ENCODE measurements around the gene CCDC185. TPM values are rescaled to one million over a fixed set of nuclear protein-coding genes. Genes with fewer than 3 reads are reported as not detected.
A peak's percentile ranks its signal among the peaks of the same experiment; 100 is the strongest.
"Not testable (repeated sequence)": the region's sequence is repeated elsewhere in the genome, so short reads cannot be mapped to it uniquely, and the experiment has no call there.

CCDC185 gene
- total RNA-seq, 1 donor from 2014 or later, result not detected

DNA sequence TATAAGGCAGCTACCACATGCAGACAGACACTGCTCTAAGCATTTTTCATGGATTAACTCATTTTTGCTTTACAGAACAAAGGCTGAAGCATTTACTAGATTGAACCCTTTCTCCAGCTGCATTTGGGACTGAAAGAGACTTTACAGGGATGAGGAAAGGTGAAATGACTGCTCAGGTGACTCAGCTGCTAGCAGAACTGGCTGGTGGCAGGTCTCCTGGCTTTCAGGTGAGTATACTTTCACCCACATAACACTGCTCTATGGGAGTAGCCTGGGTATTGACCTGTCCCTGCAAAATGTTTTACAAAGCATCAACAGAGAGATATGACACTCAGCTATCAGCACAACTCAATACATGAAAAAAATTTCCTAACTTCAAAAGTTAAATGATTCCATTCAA lies 2.6 kb upstream of the CCDC185 start:
- ATAC-seq (no peak), DNase-seq (ENCODE audit: low spot score) (no peak)

DNA sequence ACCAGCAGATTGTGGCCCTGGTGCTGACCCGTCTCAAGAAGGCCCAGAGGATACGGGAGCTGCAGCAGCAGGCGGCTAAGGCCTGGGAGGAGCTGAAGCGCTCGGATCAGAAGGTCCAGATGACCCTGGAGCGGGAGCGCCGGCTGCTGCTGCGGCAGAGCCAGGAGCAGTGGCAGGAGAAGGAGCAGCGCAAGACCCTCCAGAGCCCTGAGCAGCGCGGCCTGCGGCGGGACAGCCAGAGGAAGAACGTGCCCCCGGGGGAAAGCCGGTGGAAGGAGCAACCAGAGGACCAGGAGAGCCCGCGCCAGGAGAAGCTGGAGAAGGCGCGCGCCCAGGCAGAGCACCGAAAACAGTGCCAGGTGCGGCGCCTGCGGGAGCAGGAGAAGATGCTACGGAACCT lies 1.0 kb downstream of the CCDC185 start:
- DNase-seq (ENCODE audit: low spot score) (no peak), ATAC-seq (no peak)

DNA sequence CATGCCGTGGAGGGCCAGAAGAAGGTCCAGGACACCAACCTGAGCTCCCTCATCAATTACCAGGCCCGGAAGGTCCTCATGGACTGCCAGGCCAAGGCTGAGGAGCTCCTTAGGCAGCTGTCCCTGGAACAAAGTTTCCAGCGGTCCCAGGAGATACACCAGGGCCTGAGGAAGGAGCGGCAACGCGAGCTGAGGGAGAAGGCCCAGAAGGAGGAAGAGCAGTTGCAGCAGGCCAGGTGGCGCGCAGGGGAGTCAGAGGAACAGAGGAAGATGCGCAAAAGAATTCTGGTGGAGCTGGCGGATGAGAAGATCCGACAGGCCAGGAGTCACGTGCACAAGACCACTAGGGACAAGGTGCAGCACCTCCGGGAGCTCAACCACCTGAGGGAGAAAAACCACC lies 1.5 kb downstream of the CCDC185 start:
- DNase-seq (ENCODE audit: low spot score), result no peak
- no peak for ATAC-seq

DNA sequence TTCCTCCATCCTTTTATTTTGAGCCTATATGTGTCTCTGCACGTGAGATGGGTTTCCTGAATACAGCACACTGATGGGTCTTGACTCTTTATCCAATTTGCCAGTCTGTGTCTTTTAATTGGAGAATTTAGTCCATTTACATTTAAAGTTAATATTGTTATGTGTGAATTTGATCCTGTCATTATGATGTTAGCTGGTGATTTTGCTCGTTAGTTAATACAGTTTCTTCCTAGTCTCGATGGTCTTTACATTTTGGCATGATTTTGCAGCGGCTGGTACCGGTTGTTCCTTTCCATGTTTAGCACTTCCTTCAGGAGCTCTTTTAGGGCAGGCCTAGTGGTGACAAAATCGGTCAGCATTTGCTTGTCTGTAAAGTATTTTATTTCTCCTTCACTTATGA lies 6.2 kb downstream of the CCDC185 start:
- ATAC-seq, result not testable (repeated sequence)

DNA sequence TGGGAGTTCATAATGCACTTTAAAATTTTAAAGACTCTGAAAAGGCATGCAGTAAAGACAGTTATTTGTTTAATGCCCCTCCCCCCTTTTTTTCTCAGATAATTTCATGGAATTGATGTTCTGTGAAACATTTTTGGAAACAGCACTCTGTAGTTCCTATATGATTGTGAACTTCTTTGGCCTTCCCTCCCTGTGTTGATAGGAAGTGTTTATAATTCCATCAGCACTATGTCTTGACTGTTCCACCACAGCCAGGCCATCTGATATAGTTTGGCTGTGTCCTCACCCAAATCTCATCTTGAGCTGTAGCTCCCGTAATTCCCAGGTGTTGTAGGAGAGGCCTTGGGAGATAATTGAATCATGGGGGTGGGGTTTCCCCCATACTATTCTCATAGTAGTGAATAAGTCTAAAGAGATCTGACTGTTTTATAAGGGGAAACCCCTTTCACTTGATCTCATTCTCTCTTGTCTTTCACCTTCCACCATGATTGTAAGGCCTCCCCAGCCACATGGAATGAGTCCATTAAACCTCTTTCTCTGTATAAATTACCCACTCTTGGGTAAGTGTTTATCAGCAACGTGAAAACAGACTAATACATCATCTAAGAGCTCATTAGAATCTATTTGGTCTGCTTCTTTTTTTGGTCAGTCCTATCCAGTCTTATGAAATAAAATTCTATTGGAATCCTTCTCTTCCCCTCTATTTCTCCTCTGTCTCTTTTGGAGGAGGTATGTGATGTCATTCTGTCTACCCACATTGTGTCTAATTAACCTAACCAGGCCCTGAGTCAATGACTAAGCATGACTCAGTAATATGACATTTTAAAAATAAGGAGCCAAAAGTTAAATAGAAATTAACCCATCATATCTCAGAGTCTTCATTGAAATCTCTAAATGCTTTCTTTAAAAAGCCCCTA lies 8.9 kb downstream of the CCDC185 start:
- ATAC-seq (no peak), DNase-seq (ENCODE audit: low spot score) (no peak)

More for the DNA sequence above, 6.2 kb downstream of the CCDC185 start:
- not testable (repeated sequence) for DNase-seq (ENCODE audit: low spot score)

DNA sequence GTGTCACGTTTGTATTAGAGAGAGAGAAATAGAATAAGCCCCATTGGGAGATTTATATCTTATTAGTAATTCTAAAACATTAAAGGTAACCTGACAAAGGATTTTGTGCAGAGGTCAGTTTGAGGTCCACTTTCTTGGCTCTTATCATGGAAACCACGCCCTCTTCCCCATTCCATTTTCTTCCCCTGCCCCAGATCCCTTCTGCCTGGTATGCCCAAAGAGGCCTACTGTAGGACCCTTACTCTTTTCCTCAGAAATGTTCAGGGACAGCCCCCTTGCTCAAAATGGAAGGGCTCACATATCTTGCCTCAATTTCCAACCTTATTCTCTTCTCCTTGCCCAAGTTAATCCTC lies 9.6 kb downstream of the CCDC185 start:
- DNase-seq (ENCODE audit: low spot score) (no peak), ATAC-seq (no peak)

DNA sequence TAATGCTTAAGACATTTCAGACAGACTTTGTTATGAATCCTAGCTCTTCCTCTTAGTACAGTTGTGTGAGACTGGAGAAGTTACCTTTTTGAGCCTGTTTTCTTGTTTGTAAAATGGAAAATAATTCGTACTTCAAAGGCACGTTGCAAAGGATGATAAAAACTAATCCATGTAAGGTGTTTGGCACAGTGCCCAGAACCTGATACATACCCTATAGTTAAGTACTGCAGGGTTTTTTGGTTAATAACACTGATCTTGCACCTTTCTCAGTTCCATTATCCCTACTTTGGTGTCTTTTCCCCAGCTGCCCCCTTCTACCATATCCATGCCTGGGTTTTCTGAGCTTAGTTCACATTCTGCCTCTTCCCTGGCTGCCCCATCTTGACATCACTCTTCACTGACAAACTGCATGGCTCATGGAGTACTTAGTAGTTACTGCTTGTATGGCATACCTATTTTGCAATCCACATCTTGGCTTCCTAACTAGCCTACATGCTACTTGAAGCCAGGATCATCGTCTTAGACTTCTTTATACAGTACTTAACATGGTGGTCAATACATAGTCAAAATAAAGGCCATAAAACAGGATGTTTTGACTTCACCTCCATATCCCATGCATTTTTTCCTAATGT lies 10.1 kb downstream of the CCDC185 start:
- ATAC-seq, result no peak
- no peak for DNase-seq (ENCODE audit: low spot score)

DNA sequence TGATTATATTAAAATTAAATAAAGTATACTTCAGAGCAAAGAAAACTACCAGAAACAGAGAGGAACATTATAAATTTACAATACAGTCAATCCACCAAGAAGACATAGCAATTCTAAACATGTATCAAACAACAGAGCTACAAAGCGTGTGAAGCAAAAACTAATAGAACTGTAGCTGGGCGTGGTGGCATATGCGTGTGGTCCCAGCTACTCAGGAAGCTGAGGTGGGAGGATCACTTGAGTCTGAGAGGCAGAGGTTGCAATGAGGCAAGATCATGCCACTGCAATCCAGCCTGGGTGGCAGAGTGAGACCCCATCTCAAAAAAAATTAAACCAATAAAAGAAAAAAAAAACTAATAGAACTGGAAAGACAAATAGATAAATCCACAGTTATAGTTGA lies 12.3 kb downstream of the CCDC185 start:
- no peak for DNase-seq (ENCODE audit: low spot score)
- no peak for ATAC-seq

DNA sequence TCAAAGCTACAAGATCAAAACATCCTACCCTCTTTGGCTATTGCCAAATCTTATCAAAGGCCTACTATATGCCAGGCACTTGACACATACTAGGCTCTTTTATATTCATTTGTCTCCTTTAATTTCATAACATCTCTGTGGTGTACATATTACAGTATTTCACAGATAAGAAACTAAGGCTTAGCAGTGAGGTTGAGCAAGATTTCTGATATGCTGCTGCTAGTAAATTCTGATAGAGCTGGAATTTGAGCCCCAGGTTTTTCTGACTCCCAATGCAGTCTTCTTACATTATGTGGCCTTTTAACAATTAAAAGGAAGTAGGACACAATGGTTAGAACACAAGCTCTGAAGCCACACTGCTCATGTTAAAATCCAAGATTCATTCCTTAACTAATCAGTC lies 16.8 kb downstream of the CCDC185 start:
- ATAC-seq (no peak), DNase-seq (ENCODE audit: low spot score) (no peak)

DNA sequence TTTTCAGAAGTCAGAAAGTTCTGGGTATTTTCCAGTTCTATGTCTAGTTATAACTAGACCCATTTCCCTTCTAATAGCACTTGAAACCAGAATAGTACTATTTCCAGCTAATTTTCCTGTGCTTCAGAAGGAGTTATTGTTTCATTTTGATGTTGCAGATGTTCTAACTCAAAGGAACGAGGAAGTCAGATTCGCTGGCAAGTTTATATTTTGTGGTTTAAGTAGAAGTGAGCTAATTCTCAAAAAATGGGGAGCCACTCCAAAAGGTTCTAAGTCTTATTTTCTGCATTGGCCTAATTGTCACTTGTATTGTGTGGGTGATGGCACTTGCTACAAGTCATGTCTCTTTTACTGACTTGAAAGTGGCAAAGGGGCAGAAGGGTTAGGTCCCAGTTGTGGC lies 18.1 kb downstream of the CCDC185 start:
- no peak for ATAC-seq
- DNase-seq (ENCODE audit: low spot score), result no peak

DNA sequence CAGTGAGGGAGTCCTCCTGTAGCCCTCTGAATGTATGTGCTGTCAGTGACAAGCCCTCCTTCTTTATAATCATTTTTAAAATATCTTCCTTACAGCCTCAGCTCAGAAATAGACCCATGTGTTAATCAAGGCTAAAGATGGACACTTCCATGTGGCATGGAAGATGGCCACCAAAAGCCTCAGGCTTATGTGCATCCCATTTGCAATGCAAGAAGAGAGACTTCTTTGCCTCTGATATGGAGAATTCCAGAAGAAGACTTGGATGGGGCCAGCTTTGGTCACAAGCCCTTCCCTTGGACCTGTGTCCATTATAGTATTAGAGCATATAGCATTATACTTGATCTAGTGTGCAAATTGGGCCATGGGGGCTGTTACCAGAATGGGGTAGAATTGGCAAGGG lies 18.5 kb downstream of the CCDC185 start:
- DNase-seq (ENCODE audit: low spot score), result no peak

DNA sequence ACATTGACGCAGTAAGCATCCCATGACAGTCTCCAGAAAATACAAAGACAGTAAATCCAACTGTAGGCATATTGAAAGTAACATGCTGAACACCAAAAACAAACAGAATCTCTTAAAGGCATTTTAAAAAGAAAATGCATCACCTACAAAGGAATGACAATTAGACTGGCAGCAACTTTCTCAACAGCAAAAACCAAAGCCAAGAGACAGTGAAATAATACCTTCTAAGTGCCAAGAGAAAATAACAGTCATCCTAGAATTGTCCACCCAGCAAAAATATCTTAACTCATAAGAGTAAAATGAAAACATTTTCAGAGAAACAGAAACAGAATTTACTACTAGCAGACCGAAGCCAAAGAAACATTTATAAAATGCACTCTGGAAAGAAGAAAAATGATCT lies 20.0 kb downstream of the CCDC185 start:
- DNase-seq (ENCODE audit: low spot score), result no peak
- no peak for ATAC-seq

More for the DNA sequence above, 18.5 kb downstream of the CCDC185 start:
- ATAC-seq, result no peak

DNA sequence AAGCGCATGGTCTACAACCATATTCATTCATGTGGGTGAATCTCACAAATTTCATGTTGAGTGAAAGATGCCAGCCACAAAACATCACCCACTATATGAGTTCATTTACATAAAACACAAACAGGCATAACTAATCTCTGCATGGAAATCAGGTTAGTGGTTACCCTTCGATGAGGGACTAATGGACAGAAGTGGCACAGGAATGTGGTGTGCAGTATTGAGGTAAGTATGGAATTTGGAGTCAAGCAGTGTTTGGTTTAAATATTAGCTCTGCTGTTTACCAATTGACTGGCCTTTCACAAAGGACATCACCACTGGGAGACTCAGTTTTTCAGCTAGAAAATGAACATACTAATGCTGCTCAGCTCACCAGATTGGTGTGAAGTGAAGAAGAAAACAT lies 24.2 kb downstream of the CCDC185 start:
- DNase-seq (ENCODE audit: low spot score) (no peak), ATAC-seq (peak; percentile 92)

DNA sequence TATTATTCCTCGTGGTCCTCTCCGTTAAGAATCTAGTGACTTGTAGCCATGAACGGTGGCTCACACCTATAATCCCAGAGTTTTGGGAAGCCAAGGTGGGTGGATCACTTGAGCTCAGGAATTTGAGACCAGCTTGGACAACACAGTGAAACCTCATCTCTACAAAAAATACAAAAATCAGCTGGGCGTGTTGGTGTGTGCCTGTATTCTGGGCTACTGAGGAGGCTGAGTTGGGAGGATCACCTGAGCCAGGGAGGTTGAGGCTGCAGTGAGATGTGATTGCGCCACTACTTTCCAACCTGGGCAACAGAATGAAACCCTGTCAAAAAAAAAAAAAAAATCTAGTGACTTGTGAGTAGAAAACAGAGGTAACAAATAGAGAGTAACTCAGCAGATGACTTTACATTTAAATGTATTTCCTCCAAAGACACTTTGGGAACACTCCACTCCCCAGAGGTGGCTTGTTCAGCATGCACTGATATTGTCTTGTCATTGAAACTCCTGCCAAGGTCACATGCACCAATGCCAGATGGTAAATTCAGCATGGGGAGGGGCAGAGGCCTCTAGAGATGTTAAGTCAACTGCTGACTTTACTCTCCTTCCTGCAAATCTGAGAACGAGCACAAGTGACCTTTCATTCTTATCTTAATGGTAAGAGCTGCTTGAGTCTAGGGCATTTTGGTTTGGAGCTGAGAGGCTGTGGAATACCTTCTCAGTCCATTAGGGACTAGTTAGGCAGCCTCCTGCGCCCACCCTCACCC lies 24.9 kb downstream of the CCDC185 start:
- DNase-seq (ENCODE audit: low spot score) (no peak), ATAC-seq (no peak)

DNA sequence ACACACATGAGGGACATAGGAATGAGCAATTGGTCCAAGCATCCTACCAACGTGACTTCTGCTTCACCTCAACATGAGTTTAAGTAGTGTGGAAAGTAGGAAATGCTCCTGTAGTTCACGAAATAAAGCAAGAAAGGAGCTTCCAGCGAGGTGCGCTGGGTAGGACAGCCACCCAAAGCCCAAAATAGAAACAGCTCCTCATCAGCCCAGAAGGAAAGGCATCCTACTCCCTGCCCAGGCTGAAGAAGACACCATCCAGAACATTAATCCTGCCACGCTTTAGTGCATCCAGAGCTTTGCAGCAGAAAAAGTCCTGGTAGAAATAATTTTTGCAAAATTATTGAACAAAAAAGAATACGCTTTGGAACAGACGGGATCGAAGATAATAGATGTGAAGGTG lies 25.9 kb downstream of the CCDC185 start:
- DNase-seq (ENCODE audit: low spot score) (no peak), ATAC-seq (no peak)

DNA sequence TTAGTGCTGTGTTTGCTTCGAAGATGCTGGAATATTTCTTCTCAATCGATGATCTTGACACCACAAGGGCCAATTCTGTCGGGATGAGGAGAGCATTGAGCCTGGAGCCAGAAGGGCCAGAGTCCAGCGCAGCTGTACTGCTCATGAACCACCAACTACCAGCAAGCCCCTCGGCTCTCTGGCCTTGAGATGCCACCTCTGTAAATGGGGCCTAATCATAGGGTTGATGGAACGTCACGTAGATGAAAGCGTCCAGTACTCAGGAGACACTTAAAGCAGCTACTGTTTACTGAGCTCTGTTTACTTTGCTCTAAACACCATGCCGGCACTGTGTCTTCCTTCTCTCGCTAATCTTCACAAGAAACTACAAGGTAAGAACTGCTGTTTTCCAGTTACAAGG lies 26.3 kb downstream of the CCDC185 start:
- ATAC-seq (no peak), DNase-seq (ENCODE audit: low spot score) (no peak)

DNA sequence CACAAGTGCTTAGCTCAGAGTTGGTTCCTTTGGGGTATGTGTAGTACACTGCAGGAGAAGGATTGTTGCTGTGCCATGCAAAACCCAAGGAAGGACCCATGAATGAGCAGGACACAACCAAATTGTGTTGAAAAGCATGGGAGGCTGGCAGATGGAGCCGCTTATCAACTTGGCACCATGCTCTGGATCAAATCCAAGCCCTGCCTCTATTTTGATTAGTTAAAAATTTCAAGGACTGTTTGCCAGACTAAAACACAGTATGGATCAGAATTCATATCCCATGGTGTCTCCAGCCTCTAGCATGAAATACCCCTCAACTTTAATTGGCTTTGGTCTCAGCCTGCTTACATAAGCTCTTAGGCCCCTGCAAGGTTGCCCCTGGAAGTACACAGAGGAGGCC lies 27.8 kb downstream of the CCDC185 start:
- ATAC-seq, result peak; percentile 54
- DNase-seq (ENCODE audit: low spot score), result peak; percentile 51

DNA sequence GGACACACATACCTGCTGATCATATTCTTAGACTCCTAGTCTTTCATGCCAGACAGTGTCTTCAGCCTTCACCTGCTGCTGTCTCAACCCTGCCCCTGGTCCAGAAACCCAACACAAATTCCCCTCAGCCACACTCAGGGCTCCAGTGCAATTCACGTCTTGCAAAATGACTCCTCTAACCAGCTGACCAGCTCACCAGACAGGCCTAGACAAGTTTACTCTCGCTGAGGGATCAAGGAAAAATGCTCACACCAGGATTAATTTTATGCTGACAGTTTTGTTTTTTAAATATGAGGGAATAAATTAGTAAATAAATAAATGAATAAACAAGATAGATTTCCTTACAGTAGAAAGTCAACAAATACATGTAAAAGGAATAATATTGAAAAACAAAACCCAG lies 28.5 kb downstream of the CCDC185 start:
- DNase-seq (ENCODE audit: low spot score), result no peak

DNA sequence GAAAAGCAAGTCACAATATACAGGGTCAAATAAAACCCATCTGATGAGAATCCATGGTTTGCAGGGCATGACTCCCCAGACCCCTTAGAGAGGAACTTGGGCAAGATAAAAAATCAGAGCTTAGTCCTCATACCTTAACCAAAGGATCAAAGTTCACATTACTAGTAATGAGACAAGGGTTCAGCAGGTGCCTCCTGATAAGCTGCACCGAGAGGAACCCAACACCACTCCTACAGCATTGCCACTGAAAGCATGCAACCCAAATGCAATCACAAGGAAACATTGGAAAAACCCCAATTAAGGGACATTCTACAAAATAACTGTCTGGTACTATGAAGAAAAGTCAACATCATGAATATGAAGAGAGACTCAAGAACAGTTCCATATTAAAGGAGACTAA lies 29.7 kb downstream of the CCDC185 start:
- ATAC-seq, result peak; percentile 44
- no peak for DNase-seq (ENCODE audit: low spot score)

More for the DNA sequence above, 28.5 kb downstream of the CCDC185 start:
- peak; percentile 21 for ATAC-seq

DNA sequence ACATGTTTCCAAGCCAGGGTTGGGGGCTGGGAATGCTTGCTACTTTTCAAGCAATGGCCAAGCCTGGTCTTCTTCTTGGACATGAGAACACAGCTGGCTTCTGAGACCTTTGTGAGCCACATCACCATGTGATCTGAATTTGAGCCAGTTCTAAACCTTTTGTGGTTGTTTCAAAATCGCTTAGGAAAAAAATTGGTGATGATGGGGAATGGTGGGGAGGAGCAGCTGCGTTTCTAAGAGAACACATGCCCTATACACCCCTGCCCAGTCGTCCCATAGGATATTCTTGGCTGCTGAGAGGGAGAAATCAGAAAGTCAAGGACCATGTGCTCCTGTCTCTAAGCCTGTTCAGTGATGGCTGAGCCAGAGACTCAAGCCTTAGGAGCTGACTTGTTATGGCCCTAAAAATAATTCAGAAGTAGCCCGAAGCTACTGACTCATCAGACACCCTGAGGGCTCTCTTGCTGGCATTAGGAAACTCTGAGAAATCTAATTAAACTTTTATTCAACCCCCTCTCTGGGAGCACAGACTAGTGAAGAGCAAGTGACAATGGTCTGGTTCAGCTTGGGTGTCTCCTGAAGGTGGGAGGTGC lies 30.5 kb downstream of the CCDC185 start:
- DNase-seq (ENCODE audit: low spot score) (no peak), ATAC-seq (no peak)

DNA sequence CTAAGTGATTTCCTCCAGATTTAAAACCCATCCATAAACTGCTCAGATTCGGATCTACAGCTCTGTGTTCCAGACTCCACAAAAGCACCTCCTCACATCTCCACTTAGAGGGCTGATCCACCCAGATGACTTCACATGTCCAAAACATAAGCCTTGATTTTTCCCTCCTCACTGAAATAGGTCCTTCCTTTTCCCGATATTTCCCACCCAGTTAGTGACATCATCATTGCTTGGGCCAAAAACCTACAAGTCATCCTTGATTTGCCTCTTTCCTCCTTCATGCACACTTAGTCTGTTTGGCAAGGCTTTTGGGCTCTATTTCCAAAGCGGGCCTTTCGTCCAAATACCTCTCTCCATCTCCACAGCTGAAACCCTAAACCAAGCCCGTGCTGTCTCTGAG lies 32.3 kb downstream of the CCDC185 start:
- ATAC-seq, result no peak
- no peak for DNase-seq (ENCODE audit: low spot score)
